Prostate gland (tissue), 2 donors: ENCODE measurements around the gene SLC9B1. TPM values are rescaled to one million over a fixed set of nuclear protein-coding genes. Genes with fewer than 3 reads are reported as not detected.
A peak's percentile ranks its signal among the peaks of the same experiment; 100 is the strongest.
"Not testable (repeated sequence)": the region's sequence is repeated elsewhere in the genome, so short reads cannot be mapped to it uniquely, and the experiment has no call there.

Experiments used
- DNase-seq: peaks from one replicate; pipeline ENCODE4 v3.0.0-alpha.2; 2019; ENCODE audit warnings: low spot score
- H3K27ac ChIP-seq, 2 donors: fragments of 200-600 bp; sonication (generic); 2 replicates each; pipeline ENCODE4 v1.5.1; 2017 to 2019
- H3K27me3 ChIP-seq: fragments of 200-600 bp; sonication (generic); replicated peaks from 2 replicates; pipeline ENCODE4 v1.5.1; 2019; ENCODE audit not compliant: insufficient read depth
- H3K36me3 ChIP-seq, 2 donors: fragments of 200-600 bp; sonication (generic); 1 replicate in 1 of 2; 2 replicates in 1 of 2; pipeline versions ENCODE4 v1.5.1 to v1.8.1; 2017 to 2019
- H3K4me1 ChIP-seq: fragments of 200-600 bp; sonication (generic); replicated peaks from 2 replicates; pipeline ENCODE4 v1.5.1; 2019
- H3K4me3 ChIP-seq, 2 donors: fragments of 200-600 bp; sonication (generic); 2 replicates each; pipeline ENCODE4 v1.5.1; 2017 to 2019
- H3K9me3 ChIP-seq: fragments of 200-600 bp; sonication (generic); 2 replicates; pipeline ENCODE4 v1.5.1; 2017
- POLR2A ChIP-seq: fragments of 450-650 bp; IDR thresholded peaks from one replicate; pipeline ENCODE4 v1.6.1; 2016; ENCODE audit warnings: antibody characterized with exemption, mild to moderate bottlenecking
- POLR2AphosphoS5 ChIP-seq: sonication (generic); formaldehyde crosslinking; IDR thresholded peaks from one replicate; pipeline ENCODE4 v1.6.1; 2017; ENCODE audit warnings: antibody characterized with exemption
- WGBS: methylation state at CpG from one replicate; pipeline ENCODE4 v1.1.5; 2018; 5-methylcytosine and 5-hydroxymethylcytosine counted together
- intact Hi-C: fragments of 100-400 bp; cut with DNase I; formaldehyde crosslinking; loops from one replicate; pipeline ENCODE4 v1.14.2; 2022
- total RNA-seq, 2 donors: library from RNA; depleted of rRNA; stranded (reverse); fragments of >200 nt; gene quantifications; one replicate each; pipeline ENCODE4 v1.1.0, GENCODE V29; 2016
- TF ChIP-seq, protein P1 (sequence below), 4 experiments: fragments of 200-600 bp in 2 of 4; fragments of 450-650 bp in 2 of 4; sonication (generic) in 2 of 4; IDR thresholded peaks; 1 replicate in 3 of 4; 2 replicates in 1 of 4; pipeline ENCODE4 v1.5.1; 2016 to 2019; ENCODE audit warnings: antibody characterized with exemption in 4 of 4, mild to moderate bottlenecking in 2 of 4, moderate library complexity in 2 of 4

SLC9B1 gene
- total RNA-seq, 2 donors from 2014 or later = 9.3 TPM; not detected in 1

GRCh38 chr4:103008875-103009729, 10.4 kb downstream of the SLC9B1 start:
- TF ChIP-seq, protein P1, sequence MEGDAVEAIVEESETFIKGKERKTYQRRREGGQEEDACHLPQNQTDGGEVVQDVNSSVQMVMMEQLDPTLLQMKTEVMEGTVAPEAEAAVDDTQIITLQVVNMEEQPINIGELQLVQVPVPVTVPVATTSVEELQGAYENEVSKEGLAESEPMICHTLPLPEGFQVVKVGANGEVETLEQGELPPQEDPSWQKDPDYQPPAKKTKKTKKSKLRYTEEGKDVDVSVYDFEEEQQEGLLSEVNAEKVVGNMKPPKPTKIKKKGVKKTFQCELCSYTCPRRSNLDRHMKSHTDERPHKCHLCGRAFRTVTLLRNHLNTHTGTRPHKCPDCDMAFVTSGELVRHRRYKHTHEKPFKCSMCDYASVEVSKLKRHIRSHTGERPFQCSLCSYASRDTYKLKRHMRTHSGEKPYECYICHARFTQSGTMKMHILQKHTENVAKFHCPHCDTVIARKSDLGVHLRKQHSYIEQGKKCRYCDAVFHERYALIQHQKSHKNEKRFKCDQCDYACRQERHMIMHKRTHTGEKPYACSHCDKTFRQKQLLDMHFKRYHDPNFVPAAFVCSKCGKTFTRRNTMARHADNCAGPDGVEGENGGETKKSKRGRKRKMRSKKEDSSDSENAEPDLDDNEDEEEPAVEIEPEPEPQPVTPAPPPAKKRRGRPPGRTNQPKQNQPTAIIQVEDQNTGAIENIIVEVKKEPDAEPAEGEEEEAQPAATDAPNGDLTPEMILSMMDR (IDR thresholded peaks at IDR 0.05) = peak; percentile 29 to 86 (median 74)
- TF ChIP-seq POLR2AphosphoS5 (peak; percentile 14), POLR2A (no peak)
- no peaks in the 10 kb centered on the region for H3K36me3 ChIP-seq
- H3K27me3 ChIP-seq = no peaks in the 10 kb centered on the region
- no peak overlapping the region for H3K27ac ChIP-seq
- no peaks in the 10 kb centered on the region for H3K9me3 ChIP-seq
- H3K4me3 ChIP-seq = no peak overlapping the region
- H3K4me1 ChIP-seq = no peaks in the 10 kb centered on the region
- peak; percentile 42 for DNase-seq
- intact Hi-C loops = loop anchor here (2.0 kb wide), 1 partner anchor 388 kb away; no protein-coding TSS in a partner anchor
- WGBS = 74% methylated on average over 15 of the region's 15 CpGs

DNA sequence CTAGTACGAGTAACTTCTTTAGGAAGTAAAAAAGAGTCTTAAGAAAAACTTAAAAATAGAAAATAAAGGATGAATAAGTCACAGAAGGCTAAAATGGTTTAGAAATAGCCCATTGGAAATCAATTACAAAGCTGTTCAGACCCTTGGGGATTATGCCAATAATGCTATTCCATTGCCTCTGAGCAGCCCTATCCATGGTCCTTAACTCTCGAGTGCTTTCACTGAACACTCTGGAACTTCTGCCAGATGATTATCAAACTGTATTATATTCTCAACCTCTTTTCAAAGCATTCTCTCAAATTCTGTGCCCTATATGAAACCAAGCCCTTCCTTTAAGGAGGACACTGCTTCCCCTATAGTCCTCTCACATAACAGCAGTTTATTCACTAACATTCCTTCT, 17.0 kb downstream of the SLC9B1 start:
- WGBS = 62% methylated on average over 2 of the region's 2 CpGs
- Histone ChIP-seq H3K27me3 (no peaks in the 10 kb centered on the region), H3K4me1 (no peaks in the 10 kb centered on the region), H3K9me3 (no peaks in the 10 kb centered on the region), H3K36me3 (no peaks in the 10 kb centered on the region), H3K27ac (no peak overlapping the region), H3K4me3 (no peak overlapping the region)
- no peak for DNase-seq
- no peak for TF ChIP-seq POLR2A
- TF ChIP-seq, protein P1 (IDR thresholded peaks at IDR 0.05) = no peak
- TF ChIP-seq POLR2AphosphoS5 = no peak
- intact Hi-C loops = no loop called here

GRCh38 chr4:102994803-102995202, 24.7 kb downstream of the SLC9B1 start:
- Histone ChIP-seq H3K4me3 (no peak overlapping the region), H3K27me3 (no peaks in the 10 kb centered on the region), H3K9me3 (no peaks in the 10 kb centered on the region), H3K27ac (no peak overlapping the region), H3K36me3 (no peaks in the 10 kb centered on the region), H3K4me1 (no peaks in the 10 kb centered on the region)
- intact Hi-C loops = no loop called here
- TF ChIP-seq, protein P1 (IDR thresholded peaks at IDR 0.05) = no peak
- TF ChIP-seq POLR2A (no peak), POLR2AphosphoS5 (no peak)
- WGBS = 93% methylated on average over 1 of the region's 1 CpG
- DNase-seq = no peak

DNA sequence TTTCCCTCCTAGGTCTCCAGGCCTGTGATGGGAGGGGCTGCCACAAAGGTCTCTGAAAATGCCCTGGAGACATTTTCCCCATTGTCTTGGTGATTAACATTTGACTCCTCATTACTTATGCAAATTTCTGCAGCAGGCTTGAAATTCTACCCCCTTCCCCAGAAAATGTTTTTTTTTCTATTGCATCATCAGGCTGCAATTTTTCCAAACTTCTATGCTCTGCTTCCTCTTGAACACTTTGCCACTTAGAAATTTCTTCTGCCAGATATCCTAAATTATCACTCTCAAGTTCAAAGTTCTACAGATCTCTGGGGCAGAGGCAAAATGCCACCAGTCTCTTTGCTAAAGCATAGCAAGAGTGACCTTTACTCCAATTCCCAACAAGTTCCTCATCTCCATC, 25.5 kb downstream of the SLC9B1 start:
- H3K27me3 ChIP-seq, H3K27ac ChIP-seq, H3K4me3 ChIP-seq, H3K9me3 ChIP-seq, H3K36me3 ChIP-seq, H3K4me1 ChIP-seq, intact Hi-C loops, DNase-seq: not testable (repeated sequence)

- WGBS = 98% methylated on average over 1 of the region's 1 CpG
- no peaks in the 10 kb centered on the region for H3K36me3 ChIP-seq
- TF ChIP-seq POLR2AphosphoS5 (no peak), POLR2A (no peak)
- TF ChIP-seq, protein P1 (IDR thresholded peaks at IDR 0.05) = no peak
- H3K27ac ChIP-seq = no peak overlapping the region
- no peak for DNase-seq
- H3K9me3 ChIP-seq = no peaks in the 10 kb centered on the region
- H3K27me3 ChIP-seq = no peaks in the 10 kb centered on the region
- intact Hi-C loops = no loop called here
- no peaks in the 10 kb centered on the region for H3K4me1 ChIP-seq
- H3K4me3 ChIP-seq = no peak overlapping the region
Observed at GRCh38 chr4:102988429-102989020, 31.0 kb downstream of the SLC9B1 start.
